Measurements from ENCODE around the gene PRKCA.

- TF ChIP-seq YY1 (IDR thresholded peaks at IDR 0.05; ENCODE audit: insufficient read depth, insufficient read length) (no peak), ZNF274 (IDR thresholded peaks at IDR 0.05; ENCODE audit: low read depth, low read length) (no peak), SUZ12 (IDR thresholded peaks at IDR 0.05; ENCODE audit: extremely low read depth, insufficient read depth, insufficient read length) (no peak)
These were observed 510.2 kb downstream of the PRKCA start for GRCh38 chr17:66812571-66812970.

Data from NT2/D1 (cell line).